HTERT RPE-1 (cell line): ENCODE data around the gene SLC39A8.
"Not testable (repeated sequence)": the region's sequence is repeated elsewhere in the genome, so short reads cannot be mapped to it uniquely, and the experiment has no call there.

Experiments used
- in situ Hi-C: fragments of 300-500 bp; cut with MboI; formaldehyde crosslinking; loops from 4 replicates; pipeline ENCODE4 v1.14.3; 2020; ENCODE audit warnings: low sequenced_read_pairs

SLC39A8 gene

GRCh38 chr4:102243296-102243695 lies 102.0 kb downstream of the SLC39A8 start:
- in situ Hi-C loops = not testable (repeated sequence)

- in situ Hi-C loops = no loop called here
Measured at GRCh38 chr4:102234243-102234838, 110.9 kb downstream of the SLC39A8 start.

DNA sequence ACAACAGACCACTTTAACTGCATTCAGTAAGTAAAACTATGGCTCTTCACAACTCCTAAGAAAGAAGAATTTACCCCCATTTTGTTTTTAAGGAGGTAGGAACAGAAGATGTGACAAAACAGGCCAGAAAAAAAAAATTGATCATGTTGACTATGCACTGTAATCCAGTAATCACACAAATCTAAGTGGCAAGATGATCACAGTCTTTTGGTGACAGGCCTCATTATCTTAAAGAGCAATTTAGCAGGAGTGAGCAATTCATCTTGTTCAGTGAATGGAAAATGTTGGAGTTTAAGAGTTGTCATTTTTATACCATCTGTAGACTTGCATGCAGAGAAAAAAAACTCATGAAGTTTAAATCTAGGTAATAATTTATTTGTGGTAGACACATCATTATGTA lies 115.1 kb downstream of the SLC39A8 start:
- in situ Hi-C loops = no loop called here

DNA sequence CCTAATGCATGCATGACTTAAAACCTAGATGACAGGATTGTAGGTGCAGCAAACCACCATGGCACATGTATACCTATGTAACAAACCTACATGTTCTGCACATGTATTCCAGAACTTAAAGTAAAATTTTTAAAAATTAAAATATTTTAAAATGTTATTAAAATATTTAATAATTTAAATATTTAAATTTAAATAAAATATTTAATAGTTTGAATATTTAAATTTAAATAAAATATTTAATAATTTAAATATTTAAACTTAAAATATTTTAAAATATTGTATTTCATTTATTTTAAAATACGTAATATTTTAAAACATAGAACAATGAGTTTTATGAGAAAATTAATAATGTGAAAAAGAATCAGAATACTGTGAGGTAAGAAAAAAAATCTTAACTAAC lies 117.9 kb downstream of the SLC39A8 start:
- in situ Hi-C loops = no loop called here

DNA sequence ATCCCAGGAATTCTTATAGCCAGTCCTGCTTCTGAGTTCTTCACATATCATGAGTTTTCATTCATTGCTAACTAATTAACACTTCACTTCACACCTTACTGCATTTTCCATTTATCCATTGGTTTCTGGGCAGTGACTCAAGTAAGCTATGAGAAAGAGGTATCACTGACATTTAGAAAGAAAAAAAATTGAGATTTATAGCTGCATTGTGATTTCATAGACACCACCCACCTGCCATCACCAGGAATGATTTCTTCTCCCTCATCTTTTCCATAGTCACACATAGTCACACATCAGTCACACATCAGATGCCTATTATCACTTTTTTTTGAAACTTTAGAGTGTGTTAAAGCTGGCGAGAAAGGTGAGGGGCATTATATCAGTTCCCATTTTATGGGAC lies 121.8 kb downstream of the SLC39A8 start:
- in situ Hi-C loops = no loop called here

DNA sequence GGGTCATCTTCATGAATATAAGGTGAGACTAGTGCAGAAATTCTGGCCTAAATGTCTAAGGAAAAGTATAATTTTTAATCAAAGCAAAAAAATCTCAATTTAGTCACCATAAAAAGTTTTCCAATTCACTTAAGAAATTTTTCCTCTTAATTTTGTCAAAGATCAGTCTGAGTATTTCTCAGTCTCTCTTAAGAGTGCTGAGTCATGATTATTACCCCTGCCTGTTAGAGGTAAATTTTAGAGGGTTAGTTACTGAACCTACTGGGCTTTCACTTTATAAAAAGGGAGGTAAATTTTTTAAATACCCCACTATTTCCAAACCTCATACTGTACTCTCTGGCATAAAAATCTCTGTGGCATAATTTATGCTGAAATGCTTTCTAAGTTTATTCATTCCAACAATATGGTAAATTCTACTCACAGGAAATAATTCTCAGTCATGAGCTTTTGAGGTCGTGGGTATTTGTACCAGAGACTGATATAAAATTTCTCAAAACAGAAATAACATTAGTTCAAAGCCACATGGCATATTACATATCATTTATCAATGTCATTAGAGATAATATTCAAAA lies 122.4 kb downstream of the SLC39A8 start:
- in situ Hi-C loops = no loop called here

- in situ Hi-C loops = no loop called here
Measured at GRCh38 chr4:102219129-102219528, 126.2 kb downstream of the SLC39A8 start.

GRCh38 chr4:102218656-102219055 lies 126.6 kb downstream of the SLC39A8 start:
- in situ Hi-C loops = no loop called here

- in situ Hi-C loops = no loop called here
Measured at GRCh38 chr4:102217775-102218355, 127.4 kb downstream of the SLC39A8 start.

DNA sequence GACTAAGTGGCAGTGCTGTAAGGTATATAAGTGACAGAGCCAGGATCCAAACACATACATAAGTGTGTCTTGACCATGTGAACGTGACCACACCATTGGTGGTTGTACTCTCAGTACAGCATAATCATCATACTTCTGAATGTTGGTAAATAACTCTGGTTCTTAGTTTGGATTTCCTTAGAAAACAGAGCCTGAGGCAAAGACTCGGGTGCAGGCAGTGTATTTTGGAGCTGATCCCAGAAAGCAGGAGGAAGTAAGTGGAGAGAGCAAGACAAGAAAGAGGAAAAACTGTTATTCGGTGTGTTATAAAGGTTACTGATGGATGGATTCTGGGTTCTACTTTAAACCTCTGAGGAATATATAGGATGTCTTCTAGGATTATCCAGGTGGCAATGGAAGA lies 127.9 kb downstream of the SLC39A8 start:
- in situ Hi-C loops = no loop called here

- in situ Hi-C loops = no loop called here
Measured at GRCh38 chr4:102216666-102217065, 128.6 kb downstream of the SLC39A8 start.

DNA sequence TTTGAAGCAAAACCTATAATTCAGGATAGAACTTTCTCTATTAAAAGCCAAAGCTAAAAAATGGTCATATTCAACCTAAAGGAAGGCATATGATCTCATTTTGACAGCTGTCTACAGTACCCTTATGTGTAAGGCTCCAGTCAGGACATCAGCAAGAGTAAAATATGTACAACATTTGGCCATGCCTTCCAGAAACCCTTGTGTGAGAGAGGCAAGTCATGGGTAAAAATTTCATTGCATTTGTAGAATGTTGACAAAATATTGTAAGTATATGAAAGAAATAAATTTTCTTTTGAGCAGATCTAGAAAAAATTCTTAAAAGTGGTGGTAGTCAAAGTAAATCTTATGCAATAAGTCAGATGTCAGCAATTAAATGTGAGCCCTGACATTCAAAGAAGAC lies 132.3 kb downstream of the SLC39A8 start:
- in situ Hi-C loops = no loop called here
